AG04449 (cell line): ENCODE data around the gene CPNE2.
"Not testable (repeated sequence)": the region's sequence is repeated elsewhere in the genome, so short reads cannot be mapped to it uniquely, and the experiment has no call there.

Source experiments
- CTCF ChIA-PET: fragments of 350-600 bp; formaldehyde crosslinking; extraction: SDS; loops from one replicate; lab custom pipeline; 2021; ENCODE audit warnings: antibody characterized with exemption; lab: Yijun Ruan, JAX
- POLR2A ChIA-PET: fragments of 400-600, 350-600 bp; formaldehyde crosslinking; extraction: SDS; loops from one replicate; lab custom pipeline; 2020; ENCODE audit warnings: antibody characterized with exemption, inconsistent platforms; lab: Yijun Ruan, JAX
- DNase-seq: peaks from one replicate; pipeline ENCODE4 v3.0.0-alpha.2; 2010; ENCODE audit warnings: low read depth, low spot score
- H3K4me3 ChIP-seq: 2 replicates; pipeline ENCODE4 v1.5.1; 2011; ENCODE audit warnings: low read depth, mild to moderate bottlenecking, control low read depth, low read length
- TF ChIP-seq, protein P1 (sequence below): IDR thresholded peaks from one replicate; pipeline ENCODE4 v1.5.1; 2011; ENCODE audit warnings: mild to moderate bottlenecking, moderate library complexity, low read length, control low read depth, inconsistent platforms; ENCODE audit not compliant: insufficient read depth; ENCODE audit errors: missing control alignments

CPNE2 gene

DNA sequence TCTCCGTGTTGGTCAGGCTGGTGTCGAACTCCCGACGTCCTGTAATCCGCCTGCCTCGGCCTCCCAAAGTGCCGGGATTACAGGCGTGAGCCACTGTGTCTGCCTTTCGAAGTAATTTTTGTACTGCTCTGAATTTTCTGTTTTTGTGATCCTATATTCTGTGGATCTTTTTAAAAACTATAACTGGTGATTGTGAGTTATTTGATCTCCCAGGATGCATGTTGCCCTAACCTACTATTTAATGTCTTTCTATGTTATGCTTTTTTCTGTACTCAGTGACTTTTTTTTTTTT is 96.3 kb downstream of the CPNE2 start:
- H3K4me3 ChIP-seq: no peak overlapping the region; the same call in 1 of the 2 replicates
- CTCF ChIA-PET: no interaction called here

DNA sequence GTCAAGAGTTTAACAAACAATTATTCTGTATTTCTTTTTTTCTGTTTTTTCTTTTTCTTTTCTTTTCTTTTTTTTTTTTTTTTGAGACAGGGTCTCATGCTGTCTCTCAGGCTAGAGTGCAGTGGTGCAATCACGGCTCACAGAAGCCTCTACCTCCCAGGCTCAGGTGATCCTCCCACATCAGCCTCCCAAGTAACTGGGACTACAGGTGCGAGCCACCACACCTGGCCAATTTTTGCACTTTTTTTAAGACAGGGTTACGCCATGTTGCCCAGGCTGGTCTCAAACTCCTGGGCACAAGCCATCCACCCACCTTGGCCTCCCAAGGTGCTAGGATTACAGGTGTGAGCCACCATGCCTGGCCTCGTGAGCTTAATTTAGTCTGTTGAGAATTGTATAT is 97.1 kb downstream of the CPNE2 start:
- not testable (repeated sequence) for DNase-seq, H3K4me3 ChIP-seq
- ChIA-PET POLR2A (interaction anchor here (0.6 kb wide), 1 partner anchor 9 kb away, joined by 3 read pairs; no protein-coding TSS in a partner anchor), CTCF (interaction anchor here (2.7 kb wide), 1 partner anchor 229 kb away, joined by 8 read pairs; no protein-coding TSS in a partner anchor)

More for the DNA sequence above, 96.3 kb downstream of the CPNE2 start:
- POLR2A ChIA-PET: no interaction called here
- TF ChIP-seq, protein P1, sequence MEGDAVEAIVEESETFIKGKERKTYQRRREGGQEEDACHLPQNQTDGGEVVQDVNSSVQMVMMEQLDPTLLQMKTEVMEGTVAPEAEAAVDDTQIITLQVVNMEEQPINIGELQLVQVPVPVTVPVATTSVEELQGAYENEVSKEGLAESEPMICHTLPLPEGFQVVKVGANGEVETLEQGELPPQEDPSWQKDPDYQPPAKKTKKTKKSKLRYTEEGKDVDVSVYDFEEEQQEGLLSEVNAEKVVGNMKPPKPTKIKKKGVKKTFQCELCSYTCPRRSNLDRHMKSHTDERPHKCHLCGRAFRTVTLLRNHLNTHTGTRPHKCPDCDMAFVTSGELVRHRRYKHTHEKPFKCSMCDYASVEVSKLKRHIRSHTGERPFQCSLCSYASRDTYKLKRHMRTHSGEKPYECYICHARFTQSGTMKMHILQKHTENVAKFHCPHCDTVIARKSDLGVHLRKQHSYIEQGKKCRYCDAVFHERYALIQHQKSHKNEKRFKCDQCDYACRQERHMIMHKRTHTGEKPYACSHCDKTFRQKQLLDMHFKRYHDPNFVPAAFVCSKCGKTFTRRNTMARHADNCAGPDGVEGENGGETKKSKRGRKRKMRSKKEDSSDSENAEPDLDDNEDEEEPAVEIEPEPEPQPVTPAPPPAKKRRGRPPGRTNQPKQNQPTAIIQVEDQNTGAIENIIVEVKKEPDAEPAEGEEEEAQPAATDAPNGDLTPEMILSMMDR: no peak
- no peak for DNase-seq

DNA sequence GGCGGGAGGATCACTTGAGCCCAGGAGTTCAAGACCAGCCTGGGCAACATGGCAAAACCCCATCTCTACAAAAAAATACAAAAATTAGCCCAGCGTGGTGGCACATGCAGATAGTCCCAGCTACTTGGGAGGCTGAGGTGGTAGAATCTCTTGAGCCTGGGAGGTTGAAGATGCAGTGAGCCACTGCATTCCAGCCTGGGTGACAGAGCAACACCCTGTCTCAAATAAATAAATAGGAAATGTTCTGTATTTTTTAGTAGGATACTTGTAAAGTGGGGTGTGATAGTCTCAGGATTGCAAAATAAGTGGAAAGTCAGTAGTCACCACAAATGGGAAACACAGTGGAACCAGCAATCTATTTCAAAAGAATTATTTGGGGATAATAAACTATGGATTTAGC is 97.8 kb downstream of the CPNE2 start:
- POLR2A ChIA-PET: no interaction called here
- H3K4me3 ChIP-seq: no peak overlapping the region
- CTCF ChIA-PET: interaction anchor here (0.9 to 2.7 kb wide), 3 partner anchors 23 to 272 kb away, joined by 4 to 8 read pairs (median 6); partner anchors contain the start of gene POLR2C
- DNase-seq: no peak
- TF ChIP-seq, protein P1: no peak

DNA sequence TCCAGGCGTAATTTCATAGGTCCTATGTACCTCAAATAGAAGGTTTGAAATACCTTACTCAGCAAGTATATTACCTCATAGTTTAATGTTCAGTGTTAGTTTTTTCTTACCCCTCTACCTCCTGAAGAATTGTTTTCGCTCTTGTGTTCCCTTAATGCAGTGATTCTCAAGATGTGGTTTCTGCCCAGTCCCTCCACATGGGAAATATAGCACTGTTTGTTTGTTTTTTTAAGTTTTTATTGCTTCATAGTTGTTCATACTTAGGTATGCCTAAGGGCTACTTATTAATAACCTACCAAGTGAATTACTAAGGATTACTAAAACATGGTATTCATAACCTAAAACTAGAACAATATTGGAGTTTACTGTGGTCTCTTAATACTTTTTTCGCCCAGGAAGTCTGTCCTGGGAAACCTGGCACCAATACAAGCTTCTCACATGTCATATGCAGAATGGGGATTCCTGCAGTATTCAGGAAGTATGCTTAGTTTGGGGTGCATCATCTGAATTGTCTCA is 98.7 kb downstream of the CPNE2 start:
- DNase-seq: no peak
- H3K4me3 ChIP-seq: no peak overlapping the region
- POLR2A ChIA-PET: interaction anchor here (0.6 kb wide), 1 partner anchor 54 kb away, joined by 3 read pairs; the partner anchor contains the start of gene ARL2BP
- TF ChIP-seq, protein P1: no peak
- CTCF ChIA-PET: interaction anchor here (0.9 to 2.7 kb wide), 4 partner anchors 24 to 271 kb away, joined by 3 to 8 read pairs (median 5); partner anchors contain the start of gene POLR2C

DNA sequence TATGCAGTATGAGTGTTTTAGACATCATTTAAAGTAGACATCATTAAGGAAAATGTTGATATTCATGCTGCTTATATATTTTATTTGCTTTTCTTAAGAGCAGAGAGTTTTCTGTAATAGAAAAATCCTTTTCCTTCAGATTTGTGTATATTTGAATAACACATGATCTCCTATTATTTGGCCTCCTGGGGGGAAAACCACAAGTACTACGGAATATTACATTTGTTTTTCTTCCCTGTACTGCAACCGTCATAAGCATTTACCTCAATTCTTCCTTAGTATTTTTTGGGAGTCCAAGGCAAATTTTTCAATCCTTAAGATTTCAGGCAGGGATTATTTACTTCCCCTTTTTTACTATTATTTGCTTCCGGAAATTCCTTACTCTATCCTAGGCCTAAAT is 99.8 kb downstream of the CPNE2 start:
- no peak for DNase-seq
- ChIA-PET CTCF (interaction anchor here (1.4 to 2.7 kb wide), 2 partner anchors 99 to 226 kb away, joined by 3 to 8 read pairs; no protein-coding TSS in a partner anchor), POLR2A (no interaction called here)
- no peak overlapping the region for H3K4me3 ChIP-seq
- TF ChIP-seq, protein P1: no peak

DNA sequence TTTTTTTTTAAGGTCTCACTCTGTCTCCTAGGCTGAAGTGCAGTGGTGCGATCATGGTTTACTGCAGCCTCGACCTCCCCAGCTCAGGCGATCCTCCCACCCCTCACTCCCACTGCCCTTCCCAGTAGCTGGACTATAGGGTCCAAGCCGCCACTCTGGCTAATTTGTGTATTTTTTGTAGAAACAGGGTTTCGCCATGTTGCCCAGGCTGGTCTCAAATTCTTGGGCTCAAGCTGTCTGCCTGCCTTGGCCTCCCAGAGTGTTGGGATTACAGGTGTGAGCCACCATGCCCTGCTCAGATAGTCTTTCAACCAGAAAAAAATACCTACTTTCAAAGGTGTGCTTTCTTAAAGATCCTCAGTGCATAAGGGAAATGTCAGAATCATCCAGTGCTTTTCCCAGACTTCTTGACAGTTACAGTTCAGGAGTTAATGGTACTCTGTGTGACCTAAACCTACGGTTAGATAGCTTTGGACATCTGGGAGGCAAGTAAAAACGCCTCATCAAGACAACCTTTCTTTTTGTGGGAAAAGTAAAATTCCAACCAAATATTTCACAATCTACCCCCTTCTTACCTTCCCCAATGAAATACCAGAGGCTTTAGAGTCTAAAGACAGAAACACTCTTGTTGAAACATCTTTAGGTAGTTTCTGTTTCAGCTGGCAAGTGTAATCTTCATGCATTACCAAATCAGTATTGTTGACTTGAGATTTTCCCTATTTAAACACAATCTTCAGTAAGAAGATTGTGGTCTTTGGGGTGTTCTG is 100.5 kb downstream of the CPNE2 start:
- ChIA-PET CTCF (interaction anchor here (0.7 kb wide), 1 partner anchor 100 kb away, joined by 4 read pairs; the partner anchor contains the start of gene CPNE2), POLR2A (interaction anchor here (2.0 kb wide), 1 partner anchor 52 kb away, joined by 8 read pairs; the partner anchor contains the start of gene ARL2BP)

More for the DNA sequence above, 100.5 kb downstream of the CPNE2 start:
- TF ChIP-seq, protein P1: no peak
- H3K4me3 ChIP-seq: no peak overlapping the region
- peak; percentile 38 for DNase-seq
